Heart right ventricle (tissue), 16 donors: Measurements from ENCODE around the gene NPR2. TPM values are rescaled to one million over a fixed set of nuclear protein-coding genes. Genes with fewer than 3 reads are reported as not detected.
A peak's percentile ranks its signal among the peaks of the same experiment; 100 is the strongest.

ENCODE experiments used
- ATAC-seq, 8 donors: fragments of 200-7000 bp; cut with Tn5 transposase; one replicate each; pipeline ENCODE4 v1.9.1; 2020; ENCODE audit warnings: mild to moderate bottlenecking in 8 of 8, moderate library complexity in 8 of 8, moderate number of reproducible peaks in 1 of 8
- DNase-seq, 2 donors: peaks; one replicate each; pipeline ENCODE4 v3.0.0-alpha.2; 2020
- H3K27ac ChIP-seq, 10 donors: fragments of 200-600 bp; sonication (generic) in 2 of 10; one replicate each; pipeline versions ENCODE4 v1.5.0 to v1.8.0; 2020 to 2022; ENCODE audit warnings: mild to moderate bottlenecking in 3 of 10
- H3K27me3 ChIP-seq, 7 donors: fragments of 200-600 bp; one replicate each; pipeline ENCODE4 v1.8.0; 2021 to 2022; ENCODE audit warnings: mild to moderate bottlenecking in 2 of 7
- H3K36me3 ChIP-seq, 9 donors: fragments of 200-600 bp; sonication (generic) in 1 of 9; one replicate each; pipeline versions ENCODE4 v1.5.0 to v1.8.0; 2020 to 2022; ENCODE audit warnings: mild to moderate bottlenecking in 2 of 9
- H3K4me1 ChIP-seq, 9 donors: fragments of 200-600 bp; sonication (generic) in 1 of 9; one replicate each; pipeline versions ENCODE4 v1.5.0 to v1.8.0; 2020 to 2022; ENCODE audit warnings: mild to moderate bottlenecking in 4 of 9
- H3K4me3 ChIP-seq, 10 donors: fragments of 200-600 bp; sonication (generic) in 2 of 10; one replicate each; pipeline versions ENCODE4 v1.5.0 to v1.8.0; 2020 to 2022; ENCODE audit warnings: mild to moderate bottlenecking in 7 of 10, moderate library complexity in 2 of 10
- H3K9me3 ChIP-seq, 11 donors: fragments of 200-600 bp in 10 of 11; sonication (generic) in 2 of 11; one replicate each; pipeline versions ENCODE4 v1.5.0 to v1.8.0; 2013 to 2022; ENCODE audit warnings: mild to moderate bottlenecking in 2 of 11, control low read depth in 1 of 11, moderate library complexity in 1 of 11
- WGBS, 2 donors: extraction: QIAGEN DNeasy Blood & Tissue Kit; methylation state at CpG; one replicate each; pipeline ENCODE4 v1.1.7; 2013; ENCODE audit warnings: inconsistent platforms in 1 of 2; 5-methylcytosine and 5-hydroxymethylcytosine counted together
- intact Hi-C, 10 donors: fragments of 100-400 bp; cut with DNase I; formaldehyde crosslinking; loops; one replicate each; pipeline versions ENCODE4 v1.11.1 to v1.14.2; 2022
- polyA plus RNA-seq, 2 donors: library from polyadenylated mRNA; stranded (reverse); fragments of 200-250 nt; gene quantifications; one replicate each; pipeline ENCODE4 v1.2.3, GENCODE V29; 2013
- total RNA-seq, 10 donors: library from RNA; stranded (reverse); fragmentation: NEBNext Ultra II Directional in 3 of 10; extraction: Animal tissue kit (Norgen Biotek cat#: 25700) in 3 of 10; gene quantifications; one replicate each; pipeline versions ENCODE4 v1.2.1 to v1.2.4, GENCODE V29; 2021 to 2023
- TF ChIP-seq, protein P1 (sequence below), 9 donors: fragments of 200-600 bp; sonication (generic) in 2 of 9; IDR thresholded peaks; one replicate each; pipeline versions ENCODE4 v1.5.0 to v1.8.0; 2021 to 2022; ENCODE audit warnings: antibody characterized with exemption in 9 of 9, mild to moderate bottlenecking in 5 of 9, moderate library complexity in 1 of 9
- donor health status: Arrhythmogenic right ventricular cardiomyopathy.
- donor health status: ischemic (EF 13 %, LVEDD 7.1; RV severe dilation, severe dysfunction).
- donor health status: healthy with polysubstance abuse.
- donor health status: DM: no; HTN: yes; CAD: no.
- donor health status: DM: no; HTN: no; CAD: no.
- donor health status: ischemic (EF 25% LVEDD 6.9; RV normal size, moderate dysfunction).
- donor health status: ischemic (EF 25% LVEDD 5.7; RV mildly dilated, moderate dysfunction).
- donor health status: healthy.
- donor health status: DM: yes; HTN: yes; CAD: no.
- donor health status: Ischemic cardiomyopathy.
- donor health status: ischemic (EF 35%, LVEDD 5.7; RV mildly dilated, moderate dysfunction).
- donor health status: nonischemic (EF 11% LVEDD 7.7; RV severe dilation, severe dysfunction).
- donor health status: DM: yes; HTN: yes; CAD: no.
- donor health status: PGD.
- donor health status: ischemic (EF 29% LVEDD 5.4; RV normal size, mild dysfunction).
- donor health status: nonischemic (EF 23%, LVEDD 6.1; RV moderate dilation, normal function).

The NPR2 gene
- total and polyA plus RNA-seq, 12 donors: 13.5 to 26.4 (median 20.8) TPM

DNA sequence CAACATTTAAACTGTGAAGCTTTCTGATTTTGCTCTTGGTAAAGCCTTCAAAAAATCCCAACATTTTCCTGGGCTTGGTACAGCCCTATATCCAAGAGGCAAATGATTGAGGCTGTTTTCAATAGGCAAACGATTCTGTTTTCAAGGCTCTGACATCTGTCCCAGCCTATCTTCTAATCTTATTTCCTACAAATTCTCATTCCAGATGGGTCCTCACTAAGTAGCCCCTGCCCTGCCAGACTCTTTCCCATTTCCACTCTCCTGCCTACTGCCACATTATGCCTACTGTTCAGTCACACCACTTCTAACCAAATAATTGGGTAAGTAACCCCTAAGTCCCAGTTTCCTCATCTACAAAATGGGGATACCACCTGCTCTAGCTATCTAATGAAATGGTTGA lies 45.8 kb upstream of the NPR2 start:
- ATAC-seq: no peak
- H3K4me1 ChIP-seq: peaks cover 7 to 73% (median 55%) of the 10 kb centered on the region in 9 donors
- intact Hi-C loops: loop anchor here in 1 of 10 donors (5.0 kb wide), 1 partner anchor 88 kb away; the partner anchor contains the start of genes CCDC107 and RMRP
- H3K27ac ChIP-seq: peak overlapping the region in 3 of 10 donors; percentile 25 to 97 (median 37)
- no peaks in the 10 kb centered on the region for H3K27me3 ChIP-seq
- WGBS, 2 donors: 13 to 20% methylated on average over 1 of the region's 1 CpG
- DNase-seq: no peak
- peaks cover 0 to 63% (median 37%) of the 10 kb centered on the region in 9 donors for H3K36me3 ChIP-seq
- TF ChIP-seq, protein P1, sequence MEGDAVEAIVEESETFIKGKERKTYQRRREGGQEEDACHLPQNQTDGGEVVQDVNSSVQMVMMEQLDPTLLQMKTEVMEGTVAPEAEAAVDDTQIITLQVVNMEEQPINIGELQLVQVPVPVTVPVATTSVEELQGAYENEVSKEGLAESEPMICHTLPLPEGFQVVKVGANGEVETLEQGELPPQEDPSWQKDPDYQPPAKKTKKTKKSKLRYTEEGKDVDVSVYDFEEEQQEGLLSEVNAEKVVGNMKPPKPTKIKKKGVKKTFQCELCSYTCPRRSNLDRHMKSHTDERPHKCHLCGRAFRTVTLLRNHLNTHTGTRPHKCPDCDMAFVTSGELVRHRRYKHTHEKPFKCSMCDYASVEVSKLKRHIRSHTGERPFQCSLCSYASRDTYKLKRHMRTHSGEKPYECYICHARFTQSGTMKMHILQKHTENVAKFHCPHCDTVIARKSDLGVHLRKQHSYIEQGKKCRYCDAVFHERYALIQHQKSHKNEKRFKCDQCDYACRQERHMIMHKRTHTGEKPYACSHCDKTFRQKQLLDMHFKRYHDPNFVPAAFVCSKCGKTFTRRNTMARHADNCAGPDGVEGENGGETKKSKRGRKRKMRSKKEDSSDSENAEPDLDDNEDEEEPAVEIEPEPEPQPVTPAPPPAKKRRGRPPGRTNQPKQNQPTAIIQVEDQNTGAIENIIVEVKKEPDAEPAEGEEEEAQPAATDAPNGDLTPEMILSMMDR (IDR thresholded peaks at IDR 0.05): no peak
- H3K4me3 ChIP-seq: peak overlapping the region in 9 of 10 donors; percentile 71 to 99 (median 92)
- H3K9me3 ChIP-seq: no peaks in the 10 kb centered on the region

DNA sequence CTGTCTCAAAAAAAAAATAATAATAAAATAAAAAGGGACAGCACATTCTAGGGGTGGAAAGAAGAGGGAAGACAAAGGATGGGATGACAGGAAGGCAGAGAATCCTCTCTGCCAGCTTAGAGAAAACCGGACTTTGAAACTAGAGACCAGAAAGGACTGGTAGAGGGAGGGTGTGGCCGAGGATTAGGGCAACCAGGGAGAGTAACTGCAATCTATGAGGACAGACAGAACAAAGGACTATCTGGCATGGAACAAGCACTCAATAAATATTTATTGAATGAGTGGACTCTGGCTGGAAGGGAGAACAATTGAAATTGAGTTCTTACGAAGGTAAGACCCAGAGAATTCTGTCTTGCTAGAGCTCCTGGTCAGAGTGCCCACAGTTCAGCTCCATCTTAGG lies 44.8 kb upstream of the NPR2 start:
- H3K27ac ChIP-seq: peak overlapping the region in 4 of 10 donors; percentile 20 to 99 (median 62)
- peaks cover 0 to 63% (median 42%) of the 10 kb centered on the region in 9 donors for H3K36me3 ChIP-seq

DNA sequence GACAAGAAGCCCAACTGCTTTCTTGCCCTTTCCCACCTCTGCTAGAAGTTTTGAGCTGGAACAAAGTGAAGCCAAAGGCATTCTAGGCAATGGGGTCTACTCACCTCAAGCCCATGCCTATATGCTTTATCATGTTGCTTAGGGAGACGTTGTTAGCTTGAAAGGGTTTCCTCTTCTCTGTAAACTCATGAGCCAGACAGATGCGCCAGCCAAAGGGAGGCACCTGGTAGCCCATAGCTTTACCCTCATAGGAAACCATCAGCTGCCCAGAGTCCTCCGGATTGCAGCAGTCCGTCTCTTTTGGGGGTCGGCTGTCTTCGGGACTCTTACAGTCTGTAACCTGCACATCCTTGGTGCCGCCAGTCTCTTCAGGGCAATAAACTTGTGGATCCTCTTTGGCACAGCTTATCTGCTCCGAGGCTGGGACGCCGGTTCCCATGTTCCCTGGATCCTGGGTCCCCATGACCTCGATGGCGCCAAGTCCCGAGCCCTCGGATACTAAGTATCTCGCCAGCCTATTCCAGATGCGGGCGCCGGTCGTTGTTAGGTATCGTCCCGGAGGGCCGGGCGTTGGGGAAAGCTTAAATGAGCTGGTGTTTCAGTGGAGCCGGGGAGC lies 43.0 kb upstream of the NPR2 start:
- H3K4me1 ChIP-seq: peaks cover 7 to 69% (median 58%) of the 10 kb centered on the region in 9 donors
- intact Hi-C loops: loop anchor here in 4 of 10 donors (2.0 to 5.0 kb wide), 2 partner anchors 16 to 91 kb away; partner anchors contain the start of genes CREB3 (in 3 of the 4), TLN1 (in 3 of the 4), CCDC107 (in 1 of the 4) and RMRP (in 1 of the 4)
- peak in 6 of 8 donors; percentile 0 to 13 (median 2) for ATAC-seq

More for the DNA sequence above, 44.8 kb upstream of the NPR2 start:
- 26 to 30% methylated on average over 3 of the region's 3 CpGs for WGBS, 2 donors
- DNase-seq (no peak), ATAC-seq (no peak)
- intact Hi-C loops: loop anchor here in 1 of 10 donors (5.0 kb wide), 1 partner anchor 89 kb away; the partner anchor contains the start of genes CCDC107 and RMRP
- Histone ChIP-seq H3K4me1 (peaks cover 7 to 80% (median 58%) of the 10 kb centered on the region in 9 donors), H3K4me3 (peak overlapping the region; percentile 71 to 99 (median 92)), H3K27me3 (no peaks in the 10 kb centered on the region), H3K9me3 (no peaks in the 10 kb centered on the region)
- TF ChIP-seq, protein P1 (IDR thresholded peaks at IDR 0.05): no peak

More for the DNA sequence above, 43.0 kb upstream of the NPR2 start:
- Histone ChIP-seq H3K36me3 (peaks cover 0 to 63% (median 42%) of the 10 kb centered on the region in 9 donors), H3K9me3 (no peaks in the 10 kb centered on the region), H3K4me3 (peak overlapping the region; percentile 71 to 99 (median 92)), H3K27me3 (no peaks in the 10 kb centered on the region), H3K27ac (peak overlapping the region; percentile 88 to 99 (median 98))
- 0 to 1% methylated on average over 24 of the region's 24 CpGs for WGBS, 2 donors
- TF ChIP-seq, protein P1 (IDR thresholded peaks at IDR 0.05): no peak
- no peak for DNase-seq
